C1 segment of cervical spinal cord (tissue), 14 donors: ENCODE measurements around the gene SACS.
"Not testable (repeated sequence)": the region's sequence is repeated elsewhere in the genome, so short reads cannot be mapped to it uniquely, and the experiment has no call there.

Experiments
- DNase-seq, 14 donors: peaks; one replicate each; lab custom pipeline; 2025; lab: John Stamatoyannopoulos, UW

The SACS gene

DNA sequence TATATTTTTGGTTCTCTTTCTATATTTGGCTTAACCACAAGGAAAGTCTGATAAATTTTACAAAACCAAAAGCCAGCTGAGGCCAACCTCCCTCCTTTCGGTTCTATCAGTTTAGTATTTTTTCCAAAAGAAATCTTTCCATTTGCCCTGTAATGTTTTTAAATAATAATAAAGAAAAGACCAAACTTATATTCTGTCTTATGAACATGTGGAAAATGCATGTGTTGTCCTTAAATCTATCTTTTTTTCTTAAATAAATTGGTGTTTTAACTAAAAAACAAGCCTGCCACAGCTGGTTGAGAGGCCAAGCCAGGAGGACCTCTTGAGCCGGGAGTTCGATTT, 113.6 kb downstream of the SACS start:
- DNase-seq = no peak

DNA sequence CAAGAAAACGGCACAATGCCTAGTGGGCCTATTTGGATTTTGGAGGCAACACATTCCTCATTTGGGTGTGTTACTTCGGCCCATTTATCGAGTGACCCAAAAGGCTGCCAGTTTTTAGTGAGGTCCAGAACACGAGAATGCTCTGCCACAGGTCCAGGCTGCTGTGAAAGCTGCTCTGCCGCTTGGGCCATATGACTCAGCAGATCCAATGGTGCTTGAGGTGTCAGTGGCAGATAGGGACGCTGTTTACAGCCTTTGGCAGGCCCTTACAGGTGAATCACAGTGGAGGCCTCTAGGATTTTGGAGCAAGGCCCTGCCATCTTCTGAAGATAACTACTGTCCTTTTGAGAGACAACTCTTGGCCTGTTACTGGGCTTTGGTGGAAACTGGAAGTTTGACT, 118.7 kb downstream of the SACS start:
- DNase-seq = not testable (repeated sequence)

DNA sequence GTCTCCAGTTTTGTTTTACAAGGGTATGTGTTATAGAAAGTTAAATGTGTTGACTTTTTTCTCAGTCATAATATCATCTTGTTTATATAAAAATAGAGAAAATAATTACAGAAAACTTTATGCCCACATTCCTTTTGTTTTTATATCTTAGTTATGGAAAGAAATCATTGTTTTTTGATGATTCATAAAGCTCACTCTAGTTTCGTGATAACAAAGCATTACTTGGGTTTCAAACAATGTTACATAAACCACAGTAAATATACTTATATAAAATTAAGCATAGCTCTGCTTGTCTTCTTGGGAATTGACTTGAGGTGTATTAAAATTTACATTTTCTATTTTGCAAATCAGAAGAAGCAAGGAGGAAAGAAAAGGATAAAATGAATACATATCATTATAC, 140.9 kb downstream of the SACS start:
- no peak for DNase-seq

DNA sequence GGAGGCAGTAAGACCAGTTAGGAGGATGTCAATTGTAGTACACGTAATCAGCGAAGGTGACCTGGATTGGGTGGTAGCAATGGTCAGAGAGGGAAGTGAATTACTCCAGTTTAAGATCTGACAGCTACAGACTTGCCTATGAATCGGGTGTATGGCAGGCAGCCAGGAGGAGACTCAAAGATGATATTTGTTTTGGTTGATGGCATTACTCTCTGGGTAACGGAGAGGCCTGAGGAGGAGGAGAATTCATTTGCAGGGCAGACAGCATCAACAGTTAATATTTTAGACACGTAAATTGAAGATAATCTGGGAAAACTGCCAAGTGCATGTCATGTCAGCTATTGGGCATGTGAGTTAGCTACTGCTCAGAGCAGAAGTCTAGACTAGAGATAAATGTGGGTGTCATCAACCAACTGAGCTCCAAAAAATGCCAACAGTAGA, 143.6 kb downstream of the SACS start:
- no peak for DNase-seq

DNA sequence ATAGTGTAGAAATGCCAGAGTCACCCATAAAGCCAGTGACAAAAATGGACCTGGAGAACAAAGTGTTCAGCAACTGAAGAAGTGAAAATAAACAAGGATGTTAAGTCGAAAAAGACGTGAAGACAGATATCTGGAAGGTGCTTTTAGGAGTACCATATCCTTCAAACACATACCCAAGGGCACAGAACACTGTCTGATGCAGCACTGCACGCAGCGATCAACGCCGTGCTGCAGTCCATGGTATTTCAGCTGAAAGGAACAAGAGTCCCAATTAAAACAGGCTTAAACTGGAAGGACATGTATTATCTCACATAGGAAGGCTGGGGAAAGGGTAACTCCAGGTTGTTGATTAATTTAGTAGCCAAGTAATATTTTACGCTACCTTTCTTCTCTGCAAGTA, 144.5 kb downstream of the SACS start:
- DNase-seq = no peak

DNA sequence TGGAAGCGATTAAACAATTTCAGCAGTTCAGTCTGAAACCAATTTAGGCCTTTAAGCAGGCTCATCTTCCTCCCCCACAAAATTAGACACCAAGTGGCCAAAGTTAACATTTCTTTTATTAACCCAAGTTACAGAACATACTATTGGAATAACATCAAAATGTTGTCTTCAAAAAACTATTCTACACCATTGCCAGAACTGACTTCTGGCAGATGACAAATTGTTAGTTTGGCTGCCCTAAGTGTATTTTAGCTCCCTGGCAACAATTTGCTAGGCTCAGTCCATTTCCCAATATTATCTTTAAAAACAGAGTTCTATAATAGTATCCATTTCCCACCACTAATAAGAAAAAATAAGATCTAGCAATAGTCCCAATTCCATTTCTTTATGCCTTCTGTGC, 144.9 kb downstream of the SACS start:
- DNase-seq = no peak

DNA sequence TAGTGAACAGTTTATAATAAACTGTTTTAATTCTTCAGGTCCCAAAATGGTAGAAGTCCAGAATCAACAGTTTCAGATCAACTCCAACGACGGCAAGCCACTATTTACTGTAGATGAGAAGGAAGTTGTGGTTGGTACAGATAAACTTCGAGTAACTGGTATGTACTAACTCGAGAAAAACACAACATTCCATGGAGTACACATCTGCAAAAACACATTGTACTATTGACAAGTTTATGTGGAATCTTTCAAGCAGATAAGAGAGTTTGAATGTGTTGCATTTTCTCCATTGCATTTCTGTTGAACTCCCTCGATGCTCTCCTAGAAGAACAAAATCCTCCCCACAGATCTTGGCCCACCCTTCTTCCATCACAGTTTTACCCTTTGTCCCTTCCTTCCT, 154.2 kb downstream of the SACS start:
- no peak for DNase-seq
